ENCODE measurements around the gene CTNND2. TPM values are rescaled to one million over a fixed set of nuclear protein-coding genes. Genes with fewer than 3 reads are reported as not detected.

Gene CTNND2
- total RNA-seq, 4 donors from 2014 or later, result 0.04 TPM; not detected in 3

DNA sequence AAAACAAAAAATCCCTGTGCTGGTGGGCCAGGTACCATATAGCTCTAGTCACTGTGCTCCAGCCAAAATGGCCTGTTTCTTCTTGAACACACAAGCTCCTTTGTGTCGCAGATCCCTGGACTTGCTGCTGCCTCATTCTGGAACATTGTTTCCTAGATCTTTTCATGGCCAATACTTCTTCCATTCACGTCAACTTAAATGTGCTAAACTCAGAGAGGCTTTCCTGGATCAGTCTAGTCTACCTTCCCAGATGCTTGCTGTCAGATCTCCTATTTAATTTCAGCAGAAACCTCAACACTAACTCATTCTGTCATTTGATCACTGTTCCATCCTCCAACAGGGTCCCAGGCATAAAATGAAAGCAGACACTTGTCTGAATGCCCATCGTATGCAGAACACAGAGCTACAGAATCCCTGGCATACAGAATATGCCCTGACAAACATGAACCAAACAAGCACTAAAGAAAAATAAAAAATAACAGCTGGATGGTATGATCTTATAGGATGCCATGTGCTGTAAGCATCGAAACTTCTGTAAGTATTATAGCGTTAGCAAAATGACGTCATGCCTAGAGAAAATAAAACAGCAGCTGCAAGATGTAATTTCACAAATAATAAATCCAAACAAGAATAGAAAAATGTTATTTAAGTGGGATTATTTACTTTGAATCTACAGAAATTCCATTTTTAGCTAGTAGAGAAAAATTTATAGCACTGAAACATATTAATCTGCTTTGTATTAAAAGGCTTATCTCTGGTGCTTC, 739.5 kb downstream of the CTNND2 start:
- no peaks in the 10 kb centered on the region for H3K9me3 ChIP-seq
- H3K36me3 ChIP-seq, result no peaks in the 10 kb centered on the region
- ATAC-seq (no peak), DNase-seq (no peak)
- H3K27ac ChIP-seq, result no peak overlapping the region
- in situ Hi-C loops (cut with MboI; ENCODE audit: low sequenced_read_pairs in 4 of 4) (no loop called here), intact Hi-C loops (cut with DNase I; ENCODE audit: low total_unique reads) (no loop called here)
- no peaks in the 10 kb centered on the region for H3K27me3 ChIP-seq
- TF ChIP-seq, protein P1, sequence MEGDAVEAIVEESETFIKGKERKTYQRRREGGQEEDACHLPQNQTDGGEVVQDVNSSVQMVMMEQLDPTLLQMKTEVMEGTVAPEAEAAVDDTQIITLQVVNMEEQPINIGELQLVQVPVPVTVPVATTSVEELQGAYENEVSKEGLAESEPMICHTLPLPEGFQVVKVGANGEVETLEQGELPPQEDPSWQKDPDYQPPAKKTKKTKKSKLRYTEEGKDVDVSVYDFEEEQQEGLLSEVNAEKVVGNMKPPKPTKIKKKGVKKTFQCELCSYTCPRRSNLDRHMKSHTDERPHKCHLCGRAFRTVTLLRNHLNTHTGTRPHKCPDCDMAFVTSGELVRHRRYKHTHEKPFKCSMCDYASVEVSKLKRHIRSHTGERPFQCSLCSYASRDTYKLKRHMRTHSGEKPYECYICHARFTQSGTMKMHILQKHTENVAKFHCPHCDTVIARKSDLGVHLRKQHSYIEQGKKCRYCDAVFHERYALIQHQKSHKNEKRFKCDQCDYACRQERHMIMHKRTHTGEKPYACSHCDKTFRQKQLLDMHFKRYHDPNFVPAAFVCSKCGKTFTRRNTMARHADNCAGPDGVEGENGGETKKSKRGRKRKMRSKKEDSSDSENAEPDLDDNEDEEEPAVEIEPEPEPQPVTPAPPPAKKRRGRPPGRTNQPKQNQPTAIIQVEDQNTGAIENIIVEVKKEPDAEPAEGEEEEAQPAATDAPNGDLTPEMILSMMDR (IDR thresholded peaks at IDR 0.05 in 4 of 5, conservative IDR thresholded peaks at IDR 0.05 in 1 of 5), result no peak
- no peak for TF ChIP-seq POLR2A (IDR thresholded peaks at IDR 0.05)
- no peak overlapping the region for H3K4me3 ChIP-seq
- no peaks in the 10 kb centered on the region for H3K4me1 ChIP-seq

DNA sequence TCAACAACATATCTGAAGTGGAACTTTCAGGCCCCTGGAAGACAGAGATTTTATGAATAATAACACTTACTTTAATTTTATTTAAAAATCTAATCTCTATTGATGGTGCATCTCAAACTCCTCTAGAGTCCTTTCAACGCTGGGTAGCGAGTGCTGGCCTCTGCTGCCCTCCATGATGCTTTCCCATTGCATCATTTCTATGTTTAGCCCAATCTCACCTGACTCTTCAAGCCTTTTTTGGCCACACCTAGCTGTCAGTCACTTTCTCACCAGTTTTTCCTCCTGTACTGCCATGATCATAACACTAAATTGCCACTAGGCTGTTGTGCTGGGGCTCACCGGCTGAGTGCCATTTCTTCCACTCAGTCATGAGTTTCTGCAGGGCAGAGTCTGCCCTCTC, 747.1 kb downstream of the CTNND2 start:
- intact Hi-C loops (cut with DNase I; ENCODE audit: low total_unique reads), result no loop called here
- H3K27me3 ChIP-seq, result no peaks in the 10 kb centered on the region
- ATAC-seq, result no peak

GRCh38 chr5:11153670-11154382, 750.4 kb downstream of the CTNND2 start:
- no peak overlapping the region for H3K4me3 ChIP-seq
- no peaks in the 10 kb centered on the region for H3K9me3 ChIP-seq
- H3K4me1 ChIP-seq, result no peaks in the 10 kb centered on the region
- H3K27ac ChIP-seq, result no peak overlapping the region
- no peak for ATAC-seq
- H3K27me3 ChIP-seq, result no peaks in the 10 kb centered on the region
- in situ Hi-C loops (cut with MboI; ENCODE audit: low sequenced_read_pairs in 4 of 4), result no loop called here
- DNase-seq, result no peak
- no peaks in the 10 kb centered on the region for H3K36me3 ChIP-seq
- intact Hi-C loops (cut with DNase I; ENCODE audit: low total_unique reads), result no loop called here
- TF ChIP-seq, protein P1 (IDR thresholded peaks at IDR 0.05 in 4 of 5, conservative IDR thresholded peaks at IDR 0.05 in 1 of 5), result no peak
- no peak for TF ChIP-seq POLR2A (IDR thresholded peaks at IDR 0.05)

More for the DNA sequence above, 747.1 kb downstream of the CTNND2 start:
- Histone ChIP-seq H3K4me1 (no peaks in the 10 kb centered on the region), H3K9me3 (no peaks in the 10 kb centered on the region), H3K27ac (no peak overlapping the region), H3K36me3 (no peaks in the 10 kb centered on the region), H3K4me3 (no peak overlapping the region)
- no peak for DNase-seq
- in situ Hi-C loops (cut with MboI; ENCODE audit: low sequenced_read_pairs in 4 of 4), result no loop called here
- TF ChIP-seq, protein P1 (IDR thresholded peaks at IDR 0.05 in 4 of 5, conservative IDR thresholded peaks at IDR 0.05 in 1 of 5), result no peak
- TF ChIP-seq POLR2A (IDR thresholded peaks at IDR 0.05), result no peak

GRCh38 chr5:11152368-11152767, 751.9 kb downstream of the CTNND2 start:
- ATAC-seq (no peak), DNase-seq (no peak)
- in situ Hi-C loops (cut with MboI; ENCODE audit: low sequenced_read_pairs in 4 of 4), result no loop called here
- no peaks in the 10 kb centered on the region for H3K36me3 ChIP-seq
- H3K9me3 ChIP-seq, result no peaks in the 10 kb centered on the region
- no peaks in the 10 kb centered on the region for H3K4me1 ChIP-seq
- no peak overlapping the region for H3K27ac ChIP-seq
- no peak overlapping the region for H3K4me3 ChIP-seq
- TF ChIP-seq, protein P1 (IDR thresholded peaks at IDR 0.05 in 4 of 5, conservative IDR thresholded peaks at IDR 0.05 in 1 of 5), result no peak
- TF ChIP-seq POLR2A (IDR thresholded peaks at IDR 0.05), result no peak
- intact Hi-C loops (cut with DNase I; ENCODE audit: low total_unique reads), result no loop called here
- no peaks in the 10 kb centered on the region for H3K27me3 ChIP-seq
